HG03432 (cell line): ENCODE results near the gene DOCK4.

Experiments
- ATAC-seq: cut with Tn5 transposase; IDR thresholded peaks from one replicate; pipeline ENCODE4 v1.9.1; 2021; ENCODE audit warnings: mild to moderate bottlenecking, moderate library complexity; ENCODE audit not compliant: unreplicated experiment

DOCK4 gene

GRCh38 chr7:112215787-112216186 lies 9.6 kb upstream of the DOCK4 start:
- no peak for ATAC-seq

DNA sequence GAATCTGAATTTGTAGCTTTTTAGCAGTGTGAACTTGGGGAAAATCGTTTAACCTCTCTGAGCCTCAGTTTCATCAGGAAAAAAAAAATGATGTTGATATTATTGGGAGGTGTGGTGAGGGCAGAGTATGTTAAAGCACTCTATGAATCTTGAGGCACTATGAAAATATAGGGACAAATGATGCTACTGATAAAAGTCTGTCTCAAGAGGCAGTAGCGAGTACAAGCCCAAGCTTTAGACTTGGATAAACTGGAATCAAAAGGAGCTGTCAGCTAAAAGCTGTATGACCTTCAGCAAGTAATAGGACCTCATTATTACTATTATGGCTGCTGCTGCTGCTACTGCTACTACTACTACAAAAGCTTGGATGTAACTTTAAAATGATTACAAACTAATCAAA lies 8.7 kb upstream of the DOCK4 start:
- ATAC-seq = no peak

GRCh38 chr7:112214268-112214667 lies 8.1 kb upstream of the DOCK4 start:
- ATAC-seq = no peak

GRCh38 chr7:112213735-112214134 lies 7.5 kb upstream of the DOCK4 start:
- ATAC-seq = no peak

DNA sequence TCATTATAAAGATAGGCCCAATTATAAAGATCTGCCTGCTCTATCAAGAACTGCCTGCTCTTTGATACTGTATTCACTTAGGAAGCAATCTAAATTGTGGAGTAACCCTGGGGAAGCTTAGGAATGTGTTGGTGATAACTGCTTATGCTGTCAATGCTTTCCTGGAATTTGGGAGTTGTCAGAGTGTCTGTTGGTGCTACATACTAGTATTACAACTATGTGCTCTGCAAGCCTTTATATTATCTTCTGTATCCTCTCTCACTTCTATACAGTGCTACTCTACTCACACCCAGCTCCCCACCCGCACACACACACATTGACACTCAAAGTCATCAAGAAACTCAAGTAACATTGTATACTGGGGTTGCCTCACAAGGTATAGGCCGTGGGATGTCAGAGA lies 6.4 kb upstream of the DOCK4 start:
- no peak for ATAC-seq

- no peak for ATAC-seq
Observed at GRCh38 chr7:112211348-112211907, 5.2 kb upstream of the DOCK4 start.

GRCh38 chr7:112207765-112208164 lies 1.6 kb upstream of the DOCK4 start:
- ATAC-seq = no peak

DNA sequence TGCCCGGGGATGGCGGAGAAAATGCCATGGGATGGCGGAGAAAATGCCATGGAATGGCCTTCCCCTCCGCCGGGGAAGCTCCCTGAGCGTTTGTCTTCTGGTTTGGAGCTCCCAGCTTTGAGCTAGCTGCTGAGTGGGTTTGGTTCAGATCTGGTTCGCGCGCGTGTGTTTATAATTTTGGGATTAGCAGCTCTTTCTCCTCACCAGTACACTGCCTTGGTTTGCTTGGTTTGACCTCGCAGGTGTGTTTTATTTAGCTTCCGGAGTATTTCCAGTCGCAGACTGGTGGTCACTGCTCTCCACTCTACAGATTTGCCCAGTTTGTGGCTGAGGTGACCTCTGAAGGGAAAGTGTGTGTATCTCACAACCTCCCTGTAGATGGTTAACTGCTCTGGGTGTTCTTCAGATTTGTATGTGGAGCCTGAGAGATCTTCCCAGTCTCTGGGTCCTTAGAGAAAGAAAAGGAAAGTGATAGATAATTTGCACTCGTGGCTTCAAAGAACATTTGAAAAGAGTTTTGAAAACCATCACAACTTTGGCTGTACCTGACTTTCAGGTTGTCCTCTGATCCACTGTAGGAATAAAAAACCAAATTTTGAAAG lies 893 bp upstream of the DOCK4 start:
- peak; percentile 0 for ATAC-seq

GRCh38 chr7:112205343-112206237 lies 609 bp downstream of the DOCK4 start:
- peak; percentile 15 for ATAC-seq

- no peak for ATAC-seq
Observed at GRCh38 chr7:112204499-112205342, 1.5 kb downstream of the DOCK4 start.

GRCh38 chr7:112203365-112203739 lies 2.8 kb downstream of the DOCK4 start:
- ATAC-seq = no peak

DNA sequence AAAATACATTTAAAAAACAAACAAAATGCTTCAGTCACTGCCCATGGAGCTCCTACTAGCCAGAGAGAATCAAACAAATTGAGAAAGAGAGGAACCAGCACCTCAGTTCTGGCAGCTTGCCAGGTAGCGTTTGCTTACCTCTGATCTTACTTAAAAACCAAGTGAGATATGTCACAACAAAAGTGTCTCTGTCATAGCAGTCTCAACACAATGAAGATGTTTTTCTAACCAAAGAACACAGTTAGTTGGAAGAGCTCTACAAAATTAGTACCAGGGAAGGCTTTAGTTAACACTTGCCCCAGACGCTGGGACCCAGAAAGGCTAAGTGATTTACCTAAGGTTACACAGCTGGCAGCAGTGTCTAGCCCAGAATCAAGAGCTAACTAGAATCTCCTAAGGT lies 3.4 kb downstream of the DOCK4 start:
- no peak for ATAC-seq

DNA sequence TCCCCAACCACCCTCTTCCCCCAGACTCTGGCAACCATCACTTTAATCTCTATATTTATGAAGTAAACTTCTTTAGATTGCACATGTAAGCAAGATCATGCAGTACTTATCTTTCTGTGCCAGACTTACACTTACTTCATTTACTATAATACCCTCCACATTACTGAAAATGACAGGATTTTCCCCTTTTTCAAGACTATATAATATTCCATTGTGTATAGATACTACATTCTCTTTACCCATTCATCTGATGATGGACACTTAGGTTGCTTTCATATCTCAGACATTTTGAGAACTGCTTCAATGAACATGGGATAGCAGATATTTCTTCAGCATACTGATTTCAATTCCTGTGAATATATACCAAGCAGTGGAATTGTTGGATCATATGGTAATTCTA lies 4.4 kb downstream of the DOCK4 start:
- ATAC-seq = no peak

DNA sequence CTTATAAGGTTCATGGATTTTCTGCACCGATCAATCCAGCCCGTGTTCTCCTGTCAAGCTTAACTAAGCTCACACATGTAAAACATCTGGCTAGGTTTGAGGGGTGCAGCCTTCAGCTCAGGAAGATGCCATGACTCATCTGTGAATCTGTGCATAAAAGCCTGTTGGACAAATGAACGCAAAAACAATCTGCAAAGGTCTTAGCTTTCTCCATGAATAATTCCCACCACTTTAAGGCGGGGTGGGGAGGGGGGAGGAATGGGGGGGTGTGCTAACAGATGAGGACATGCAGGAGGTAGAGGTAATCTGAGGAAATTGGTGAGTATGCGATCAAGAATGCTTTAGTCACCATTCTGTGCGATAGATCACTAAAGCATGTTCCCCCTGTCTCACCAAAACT lies 4.8 kb downstream of the DOCK4 start:
- ATAC-seq = no peak

- no peak for ATAC-seq
Observed at GRCh38 chr7:112199672-112200071, 6.5 kb downstream of the DOCK4 start.

DNA sequence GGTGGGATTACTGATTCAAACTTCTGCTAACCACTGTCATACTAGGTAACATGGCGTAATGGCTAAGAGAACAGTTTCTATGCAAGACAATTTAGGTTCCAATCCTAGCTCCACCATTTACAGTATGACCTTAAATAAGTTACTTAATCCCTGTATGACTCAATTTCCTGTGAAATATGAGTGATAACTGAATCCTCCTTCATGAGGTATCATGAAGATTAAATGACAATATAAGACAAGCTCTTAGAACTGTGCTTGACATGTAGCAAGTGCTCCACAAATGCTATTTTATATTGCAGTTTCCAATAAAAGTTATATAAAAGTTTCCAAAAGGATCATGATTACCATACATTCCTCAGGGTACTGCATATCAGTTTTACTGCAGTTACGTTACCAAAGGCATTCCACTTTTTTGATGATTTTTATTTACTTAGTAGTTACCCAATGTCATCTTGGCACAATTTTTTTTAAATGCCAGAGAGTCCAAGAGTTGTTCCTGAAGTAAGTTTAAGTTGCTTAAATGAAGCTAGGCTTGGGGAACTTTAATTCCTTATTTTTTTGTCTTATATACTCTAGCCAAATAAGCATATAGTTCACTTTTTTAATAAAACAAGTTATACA lies 7.1 kb downstream of the DOCK4 start:
- ATAC-seq = peak; percentile 33

DNA sequence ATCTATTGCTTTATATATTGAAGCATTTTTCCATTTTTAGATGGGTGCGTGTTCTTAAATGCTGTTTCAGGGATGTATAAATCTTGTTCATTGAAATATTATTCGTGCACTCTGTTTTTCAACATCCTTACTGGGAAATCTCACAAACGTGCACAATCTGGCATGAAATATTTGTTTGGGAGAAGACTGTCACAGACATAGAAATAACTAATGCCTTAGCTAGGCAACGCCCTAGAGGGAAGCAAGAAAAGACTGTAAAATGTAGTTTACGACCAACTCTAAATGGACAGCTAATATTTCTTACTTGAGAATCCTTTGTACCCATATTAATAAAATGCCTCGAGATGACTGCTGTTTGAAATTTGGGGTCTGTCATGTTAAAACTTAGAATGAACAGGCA lies 8.9 kb downstream of the DOCK4 start:
- no peak for ATAC-seq

DNA sequence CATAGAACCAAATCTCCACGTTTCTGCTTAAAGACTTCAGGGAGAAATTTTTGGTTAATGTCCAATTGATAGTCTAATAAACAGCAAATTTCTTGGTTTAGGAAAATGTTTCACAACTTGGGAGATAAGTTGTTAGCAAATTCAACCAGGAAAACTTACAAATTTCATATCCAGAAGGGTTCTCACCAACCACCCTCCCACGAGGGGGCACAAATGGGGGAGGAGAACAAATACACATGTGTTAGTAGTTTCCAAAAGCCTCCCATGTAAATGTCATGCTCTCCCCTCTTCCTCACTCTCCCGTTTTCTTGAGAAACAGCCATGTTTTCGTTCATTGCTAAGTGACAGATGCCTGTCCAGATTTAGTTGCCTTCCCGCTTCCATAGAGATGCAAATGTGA lies 10.5 kb downstream of the DOCK4 start:
- no peak for ATAC-seq

- ATAC-seq = no peak
Observed at GRCh38 chr7:112193915-112194502, 12.2 kb downstream of the DOCK4 start.
